Testis (tissue), 3 donors: ENCODE data around the gene IGHMBP2. TPM values are rescaled to one million over a fixed set of nuclear protein-coding genes. Genes with fewer than 3 reads are reported as not detected.

Experiments used
- DNase-seq: peaks from one replicate; pipeline ENCODE4 v3.0.0-alpha.2; 2019
- H3K27ac ChIP-seq, 2 donors: fragments of 200-600 bp; sonication (generic); one replicate each; pipeline ENCODE4 v1.5.1; 2019
- H3K27me3 ChIP-seq: fragments of 200-600 bp; sonication (generic); one replicate; pipeline ENCODE4 v1.5.1; 2019
- H3K36me3 ChIP-seq: fragments of 200-600 bp; sonication (generic); one replicate; pipeline ENCODE4 v1.5.1; 2017; ENCODE audit warnings: low read depth; ENCODE audit errors: missing control alignments
- H3K4me1 ChIP-seq: fragments of 200-600 bp; sonication (generic); one replicate; pipeline ENCODE4 v1.5.1; 2019
- H3K4me3 ChIP-seq, 2 donors: fragments of 200-600 bp; sonication (generic); one replicate each; pipeline ENCODE4 v1.5.1; 2017 to 2019
- H3K9me3 ChIP-seq: fragments of 200-600 bp; sonication (generic); one replicate; pipeline ENCODE4 v1.5.1; 2017
- CTCF ChIP-seq, 3 experiments: fragments of 450-650 bp in 2 of 3; fragments of 200-600 bp in 1 of 3; sonication (generic) in 1 of 3; IDR thresholded peaks; one replicate each; pipeline ENCODE4 v1.5.1; 2016 to 2019; ENCODE audit warnings: antibody characterized with exemption in 3 of 3, mild to moderate bottlenecking in 2 of 3, moderate library complexity in 1 of 3
- POLR2A ChIP-seq: fragments of 450-650 bp; IDR thresholded peaks from one replicate; pipeline ENCODE4 v1.6.1; 2017; ENCODE audit warnings: antibody characterized with exemption, mild to moderate bottlenecking, moderate library complexity
- WGBS, 2 donors: methylation state at CpG; one replicate each; pipeline ENCODE4 v1.1.5; 2018; 5-methylcytosine and 5-hydroxymethylcytosine counted together
- intact Hi-C: fragments of 100-400 bp; cut with DNase I; formaldehyde crosslinking; loops from one replicate; pipeline ENCODE4 v1.15.1; 2023; ENCODE audit warnings: low total_unique reads
- polyA plus RNA-seq: library from polyadenylated mRNA; stranded (reverse); fragments of 350-450 nt; fragmentation: Illumina TruSeq; extraction: RNeasy Lipid Tissue Mini Kit (QIAGEN cat#74804); gene quantifications from one replicate; pipeline ENCODE4 v1.2.3, GENCODE V29; 2014; ENCODE audit warnings: low read depth, low replicate concordance; ENCODE audit not compliant: insufficient read depth
- total RNA-seq, 2 donors: library from RNA; depleted of rRNA; stranded (reverse); fragments of >200 nt; gene quantifications; one replicate each; pipeline ENCODE4 v1.2.3, GENCODE V29; 2016

Gene IGHMBP2
- total and polyA plus RNA-seq, 3 donors from 2014 or later = 42.6 to 68.9 (median 47.1) TPM

- Histone ChIP-seq H3K4me3 (no peak overlapping the region), H3K27ac (no peak overlapping the region)
- 78 to 81% methylated on average over 5 of the region's 5 CpGs for WGBS, 2 donors
Measured at GRCh38 chr11:68950270-68950669, 46.6 kb downstream of the IGHMBP2 start.

GRCh38 chr11:68950762-68951161, 47.1 kb downstream of the IGHMBP2 start:
- H3K4me1 ChIP-seq = peaks cover 4% of the 10 kb centered on the region
- H3K27ac ChIP-seq = no peak overlapping the region
- H3K27me3 ChIP-seq = no peaks in the 10 kb centered on the region
- intact Hi-C loops = no loop called here
- TF ChIP-seq POLR2A (no peak), CTCF (IDR thresholded peaks at IDR 0.05) (no peak)
- H3K9me3 ChIP-seq = no peaks in the 10 kb centered on the region
- H3K4me3 ChIP-seq = no peak overlapping the region
- no peaks in the 10 kb centered on the region for H3K36me3 ChIP-seq
- DNase-seq = no peak
- WGBS, 2 donors = 82 to 87% methylated on average over 2 to 9 of the region's 9 CpGs

More at GRCh38 chr11:68950270-68950669, 46.6 kb downstream of the IGHMBP2 start:
- H3K36me3 ChIP-seq = no peaks in the 10 kb centered on the region
- peaks cover 4% of the 10 kb centered on the region for H3K4me1 ChIP-seq
- no peaks in the 10 kb centered on the region for H3K9me3 ChIP-seq
- intact Hi-C loops = no loop called here
- TF ChIP-seq POLR2A (no peak), CTCF (IDR thresholded peaks at IDR 0.05) (no peak)
- DNase-seq = no peak
- no peaks in the 10 kb centered on the region for H3K27me3 ChIP-seq

GRCh38 chr11:68954836-68955606, 51.3 kb downstream of the IGHMBP2 start:
- DNase-seq = peak; percentile 54
- intact Hi-C loops = no loop called here
- H3K4me3 ChIP-seq = no peak overlapping the region

GRCh38 chr11:68955607-68955958, 51.9 kb downstream of the IGHMBP2 start:
- Histone ChIP-seq H3K4me3 (no peak overlapping the region), H3K27me3 (no peaks in the 10 kb centered on the region), H3K27ac (no peak overlapping the region), H3K9me3 (no peaks in the 10 kb centered on the region), H3K36me3 (no peaks in the 10 kb centered on the region), H3K4me1 (peaks cover 4% of the 10 kb centered on the region)
- no peak for DNase-seq
- no peak for TF ChIP-seq CTCF (IDR thresholded peaks at IDR 0.05)
- 20 to 41% methylated on average over 1 to 4 of the region's 5 CpGs for WGBS, 2 donors
- intact Hi-C loops = no loop called here

More at GRCh38 chr11:68954836-68955606, 51.3 kb downstream of the IGHMBP2 start:
- Histone ChIP-seq H3K27ac (no peak overlapping the region), H3K4me1 (peaks cover 4% of the 10 kb centered on the region), H3K9me3 (no peaks in the 10 kb centered on the region), H3K36me3 (no peaks in the 10 kb centered on the region), H3K27me3 (no peaks in the 10 kb centered on the region)
- 36 to 53% methylated on average over 13 to 30 of the region's 30 CpGs for whole genome bisulfite sequencing, 2 donors
- TF ChIP-seq CTCF (IDR thresholded peaks at IDR 0.05) (no peak), POLR2A (no peak)

- H3K27ac ChIP-seq = no peak overlapping the region
- H3K4me1 ChIP-seq = peaks cover 4% of the 10 kb centered on the region
- H3K9me3 ChIP-seq = no peaks in the 10 kb centered on the region
- intact Hi-C loops = no loop called here
- DNase-seq = no peak
- no peaks in the 10 kb centered on the region for H3K27me3 ChIP-seq
- H3K36me3 ChIP-seq = no peaks in the 10 kb centered on the region
- 28 to 82% methylated on average over 2 to 9 of the region's 12 CpGs for WGBS, 2 donors
- TF ChIP-seq CTCF (IDR thresholded peaks at IDR 0.05) (no peak), POLR2A (no peak)
- no peak overlapping the region for H3K4me3 ChIP-seq
Measured at GRCh38 chr11:68956142-68956541, 52.5 kb downstream of the IGHMBP2 start.
